GM12891 (cell line): Measurements from ENCODE around the gene CCDC142.

ENCODE experiments used
- PAX5 ChIP-seq: IDR thresholded peaks from 2 replicates; pipeline ENCODE4 v1.6.1; 2011; ENCODE audit warnings: low read length, moderate library complexity, mild to moderate bottlenecking; ENCODE audit not compliant: insufficient read depth, severe bottlenecking
- POLR2A ChIP-seq: IDR thresholded peaks from 2 replicates; pipeline ENCODE4 v1.6.1; 2011; ENCODE audit warnings: low read depth, low read length, control low read depth
- POLR2AphosphoS5 ChIP-seq: IDR thresholded peaks from 2 replicates; pipeline ENCODE4 v1.6.1; 2011; ENCODE audit warnings: low read depth, low read length, control low read depth
- POU2F2 ChIP-seq: IDR thresholded peaks from 2 replicates; pipeline ENCODE4 v1.6.1; 2011; ENCODE audit warnings: low read depth, mild to moderate bottlenecking, control low read depth, low read length, moderate library complexity
- SPI1 ChIP-seq: IDR thresholded peaks from 2 replicates; pipeline ENCODE4 v1.6.1; 2011; ENCODE audit warnings: low read depth, low read length, control low read depth
- TAF1 ChIP-seq: IDR thresholded peaks from 2 replicates; pipeline ENCODE4 v1.6.1; 2011; ENCODE audit warnings: low read depth, low read length, control low read depth

DNA sequence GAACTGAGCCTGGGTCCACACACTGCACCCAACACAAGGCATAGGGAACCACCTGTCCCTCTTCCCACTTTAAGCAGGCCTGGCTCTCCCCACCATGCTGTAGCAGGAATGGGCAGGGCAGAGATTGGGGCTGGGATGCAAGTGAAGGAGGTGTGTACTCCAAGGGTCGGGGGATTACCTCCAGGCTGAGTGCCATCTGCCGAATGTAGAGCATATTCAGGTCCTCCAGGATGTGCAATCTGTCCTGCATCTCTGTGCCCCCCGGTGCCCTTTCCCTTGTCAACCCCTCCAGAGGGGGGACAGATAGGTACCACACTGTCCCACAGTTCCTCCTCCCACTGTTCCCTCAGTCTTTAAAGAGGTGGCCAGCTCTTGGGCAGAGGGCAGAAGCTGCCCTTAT, 43.4 kb downstream of the CCDC142 start:
- TF ChIP-seq POLR2AphosphoS5 (no peak), TAF1 (no peak), POLR2A (no peak), PAX5 (no peak), POU2F2 (no peak), SPI1 (no peak)
